Left ventricle myocardium superior (tissue), 1 donor: ENCODE measurements around the gene B3GNT5. TPM values are rescaled to one million over a fixed set of nuclear protein-coding genes. Genes with fewer than 3 reads are reported as not detected.

Experiments
- ATAC-seq: fragments of 200-7000 bp; cut with Tn5 transposase; one replicate; pipeline ENCODE4 v1.9.1; 2020; ENCODE audit warnings: mild to moderate bottlenecking, moderate library complexity
- DNase-seq: peaks from one replicate; pipeline ENCODE4 v3.0.0-alpha.2; 2020
- intact Hi-C: fragments of 100-400 bp; cut with micrococcal nuclease; formaldehyde crosslinking; loops from one replicate; pipeline ENCODE4 v1.11.0; 2022
- total RNA-seq: library from RNA; stranded (reverse); fragmentation: NEBNext Ultra II Directional; extraction: Animal tissue kit (Norgen Biotek cat#: 25700); gene quantifications from one replicate; pipeline ENCODE4 v1.2.1, GENCODE V29; 2021
- donor health status: DM: no; HTN: yes; CAD: no; lungs with severe emphysema.

B3GNT5 gene
- total RNA-seq, 1 donor from 2014 or later: 2.1 TPM

DNA sequence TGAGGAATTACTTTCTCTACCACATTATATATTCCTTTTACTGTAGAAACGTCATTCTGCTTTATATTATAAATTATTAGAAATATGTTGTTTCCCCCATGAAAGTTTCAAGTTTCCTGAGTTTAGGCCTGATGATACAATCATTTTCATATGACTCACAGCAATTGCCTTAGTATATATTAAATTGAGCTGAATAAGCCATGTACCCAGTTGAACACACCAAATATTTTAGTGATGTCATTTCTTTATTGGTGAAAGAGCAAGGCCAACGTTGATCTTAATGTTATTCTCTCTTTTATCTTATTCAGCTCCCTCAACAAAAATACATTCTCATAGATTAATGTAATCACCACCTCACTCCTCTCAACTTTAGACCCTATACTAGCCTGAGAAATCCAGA is 30.8 kb downstream of the B3GNT5 start:
- ATAC-seq (no peak), DNase-seq (no peak)
- intact Hi-C loops: no loop called here

DNA sequence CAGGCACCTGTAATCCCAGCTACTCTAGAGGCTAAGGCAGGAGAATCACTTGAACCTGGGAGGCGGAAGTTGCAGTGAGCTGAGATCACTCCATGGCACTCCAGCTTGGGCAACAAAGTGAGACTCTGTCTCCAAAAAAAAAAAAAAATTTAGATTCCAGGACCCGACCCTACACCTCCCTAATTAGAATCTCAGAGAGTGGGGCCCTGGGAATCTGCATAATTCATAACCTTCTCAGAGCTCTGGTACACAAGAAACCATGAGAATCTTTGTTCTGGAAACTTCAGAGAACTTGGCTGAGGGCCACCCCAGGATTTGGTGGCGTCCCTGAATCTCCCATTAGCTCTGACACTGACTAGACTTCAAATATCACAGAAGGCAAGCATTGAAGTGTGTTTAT is 31.5 kb downstream of the B3GNT5 start:
- intact Hi-C loops: no loop called here
- DNase-seq (no peak), ATAC-seq (no peak)

DNA sequence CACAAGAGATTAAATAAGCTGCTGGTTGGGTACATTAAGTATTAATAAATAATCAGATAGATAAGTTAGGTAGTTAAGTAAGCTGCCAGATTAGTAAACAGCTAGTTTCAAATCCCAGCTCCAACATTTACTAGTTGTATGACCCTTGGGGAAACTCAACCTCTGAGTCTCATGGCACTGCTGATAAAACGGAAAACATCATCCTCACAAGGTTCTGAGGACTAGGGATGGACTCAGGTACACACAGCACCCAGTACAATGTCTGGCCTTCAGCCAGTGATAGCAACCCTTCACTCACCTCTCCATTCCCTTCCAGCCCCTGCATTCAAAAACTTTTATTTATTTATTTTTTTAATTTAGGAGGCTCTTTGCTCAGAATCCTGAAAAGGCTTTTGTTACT is 32.3 kb downstream of the B3GNT5 start:
- intact Hi-C loops: no loop called here
- no peak for DNase-seq
- ATAC-seq: no peak

DNA sequence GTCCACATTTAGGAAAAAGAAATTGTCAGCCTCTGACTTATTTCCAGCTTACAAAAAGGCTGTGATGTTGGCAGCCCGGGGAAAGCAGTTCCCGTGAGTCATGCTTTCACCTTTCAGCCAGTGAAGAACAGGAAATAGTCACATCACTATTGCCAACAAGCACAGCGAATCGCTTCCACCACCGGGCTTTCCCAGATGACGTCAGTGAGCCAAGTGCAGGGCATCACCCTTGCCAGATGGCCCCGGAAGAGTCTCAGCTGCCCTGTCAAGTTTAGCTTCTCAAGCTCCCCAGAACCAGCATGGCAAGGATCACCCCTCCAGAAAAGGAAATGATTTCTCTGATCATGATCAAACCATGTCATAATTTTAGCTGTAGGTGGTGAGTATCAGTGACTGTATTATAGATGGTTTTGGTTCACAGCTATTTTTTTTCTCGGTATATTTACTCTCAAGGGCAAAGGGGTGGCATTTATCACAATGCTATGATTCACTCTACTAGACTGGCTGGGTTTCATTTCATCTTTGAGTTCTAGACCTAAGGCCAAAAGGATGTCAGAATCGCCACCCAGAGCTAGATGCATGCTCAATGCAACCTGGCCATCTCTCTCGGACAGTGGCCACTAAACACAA is 32.9 kb downstream of the B3GNT5 start:
- DNase-seq: peak; percentile 73
- peak; percentile 88 for ATAC-seq
- intact Hi-C loops: no loop called here

DNA sequence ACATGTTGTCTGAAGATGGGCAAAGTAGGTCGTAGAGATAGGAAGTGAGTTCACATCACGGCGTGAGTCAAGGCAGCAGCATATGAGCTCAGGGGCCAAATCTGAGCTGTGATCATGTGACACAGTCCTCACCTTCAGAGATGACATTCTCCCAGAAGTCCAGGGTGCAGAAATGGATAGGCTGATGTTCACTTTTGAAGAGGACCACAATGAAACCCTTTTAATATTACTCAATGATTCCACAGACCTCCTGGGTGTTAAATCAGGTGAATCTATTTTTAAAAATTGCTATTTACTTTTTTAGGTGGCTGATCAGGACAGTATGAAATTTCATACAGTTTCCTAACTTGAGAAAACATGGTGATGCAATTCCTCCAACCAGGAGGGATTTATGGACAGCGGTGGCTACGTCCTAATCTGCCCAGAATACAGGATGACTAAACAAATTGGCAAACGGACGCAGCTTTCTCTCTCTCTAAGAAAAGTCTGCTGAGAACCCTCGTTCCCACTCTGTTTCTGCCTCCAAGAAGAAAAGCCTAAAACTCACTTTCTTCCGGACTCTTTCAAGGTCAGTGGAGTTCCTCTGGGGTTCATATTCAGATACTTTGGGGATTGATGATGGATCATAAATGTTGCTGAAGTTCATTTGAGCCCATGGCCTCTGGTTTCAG is 34.4 kb downstream of the B3GNT5 start:
- ATAC-seq: peak; percentile 81
- intact Hi-C loops: no loop called here
- no peak for DNase-seq

DNA sequence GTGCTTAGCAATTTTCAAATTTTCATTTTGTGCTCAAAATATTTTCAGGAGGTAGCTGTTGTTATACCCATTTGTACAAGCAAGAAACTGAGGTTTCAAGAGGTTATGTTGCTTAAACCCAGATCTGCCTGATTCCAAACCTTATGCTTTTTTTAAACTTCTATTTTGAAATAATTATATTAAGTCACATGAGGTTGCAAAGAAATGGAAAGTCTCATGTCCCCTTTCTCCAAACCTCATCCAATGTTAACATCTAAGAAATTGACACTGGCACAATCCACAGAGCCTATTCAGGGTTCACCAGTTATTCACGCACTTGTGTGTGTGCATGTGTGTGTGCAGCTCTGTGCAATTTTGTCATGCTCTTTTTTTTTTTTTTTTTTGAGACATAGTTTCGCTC is 35.1 kb downstream of the B3GNT5 start:
- no peak for DNase-seq
- ATAC-seq: no peak
- intact Hi-C loops: no loop called here

DNA sequence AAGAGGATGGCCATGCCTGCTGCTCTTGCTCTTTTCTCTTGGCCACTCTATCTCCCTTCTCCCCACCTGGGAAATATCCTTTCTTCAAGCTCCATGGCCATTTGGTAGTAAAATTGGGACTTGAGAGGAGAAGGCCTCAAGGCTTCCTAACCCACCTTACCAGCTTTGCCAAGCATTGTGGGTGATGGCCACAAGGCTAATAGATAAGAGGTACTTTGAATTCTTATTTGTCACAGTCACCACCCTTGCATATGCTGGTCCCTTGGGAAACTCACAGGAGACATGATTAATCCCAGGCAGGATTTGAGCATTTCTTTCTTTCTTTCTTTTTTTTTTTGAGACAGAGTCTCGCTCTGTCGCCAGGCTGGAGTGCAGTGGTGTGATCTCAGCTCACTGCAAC is 37.2 kb downstream of the B3GNT5 start:
- ATAC-seq (no peak), DNase-seq (no peak)
- intact Hi-C loops: no loop called here

DNA sequence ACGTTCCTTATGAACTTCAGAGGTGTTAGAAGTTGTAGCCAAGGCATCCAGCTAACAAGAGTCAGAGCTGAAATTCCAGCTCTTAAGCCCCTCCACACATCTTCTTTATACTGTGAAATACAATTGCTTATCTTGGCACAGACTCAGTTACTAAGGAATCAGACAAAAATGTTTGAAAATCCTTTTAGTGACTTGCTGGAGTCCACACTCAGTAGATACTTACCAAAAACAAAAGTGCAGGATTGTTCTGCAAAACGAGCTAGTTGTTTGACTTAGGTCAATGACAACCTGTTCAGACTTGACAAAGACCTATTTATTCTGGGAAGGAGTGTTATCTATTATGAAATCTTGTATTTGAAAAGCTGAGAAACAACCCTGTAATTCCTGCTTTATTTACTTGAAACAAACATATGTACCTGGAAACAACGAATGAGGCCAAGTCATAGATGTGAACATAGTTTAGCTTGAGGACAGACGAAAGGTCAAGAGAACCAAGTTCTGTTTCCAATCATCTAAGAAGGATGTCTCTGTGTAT is 38.5 kb downstream of the B3GNT5 start:
- no peak for DNase-seq
- no peak for ATAC-seq
- intact Hi-C loops: no loop called here

DNA sequence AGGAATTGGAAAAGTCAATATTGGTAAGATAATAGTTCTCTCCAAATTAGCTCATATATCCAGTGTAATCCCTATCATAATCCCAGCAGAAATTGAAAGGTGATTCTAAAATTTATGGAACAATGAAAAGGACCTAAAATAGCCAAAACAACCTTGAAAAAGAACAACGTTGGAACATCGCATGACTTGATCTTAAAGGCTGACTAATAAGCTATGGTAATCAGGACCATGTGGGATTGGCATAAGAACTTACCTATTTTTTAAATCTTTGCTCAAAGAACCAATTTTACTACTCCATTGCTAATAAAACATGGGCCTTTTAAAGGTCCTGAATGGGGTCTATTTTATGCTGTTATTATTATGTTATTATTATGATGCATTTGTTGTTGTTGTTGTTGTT is 40.9 kb downstream of the B3GNT5 start:
- intact Hi-C loops: no loop called here
- DNase-seq: no peak
- no peak for ATAC-seq

DNA sequence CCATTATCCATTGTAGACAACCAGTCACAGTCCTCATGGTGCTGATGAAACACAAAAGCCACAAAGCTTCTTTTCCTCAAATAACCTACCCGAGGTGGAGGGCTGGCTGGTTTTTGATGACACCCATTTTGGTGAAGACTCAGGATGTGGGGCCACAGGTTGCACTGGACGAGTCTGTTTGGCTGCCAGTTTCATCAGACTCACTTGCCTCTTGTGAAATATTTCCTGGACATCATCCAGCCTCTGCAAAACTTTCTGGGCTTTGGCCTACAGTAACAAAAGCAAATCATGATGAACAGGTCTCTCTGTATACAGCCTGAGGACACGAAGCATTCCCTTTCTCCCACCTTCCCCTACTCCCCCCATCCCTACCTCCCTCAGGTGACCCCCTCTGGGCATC is 42.2 kb downstream of the B3GNT5 start:
- intact Hi-C loops: no loop called here
- ATAC-seq: peak; percentile 82
- DNase-seq: no peak

DNA sequence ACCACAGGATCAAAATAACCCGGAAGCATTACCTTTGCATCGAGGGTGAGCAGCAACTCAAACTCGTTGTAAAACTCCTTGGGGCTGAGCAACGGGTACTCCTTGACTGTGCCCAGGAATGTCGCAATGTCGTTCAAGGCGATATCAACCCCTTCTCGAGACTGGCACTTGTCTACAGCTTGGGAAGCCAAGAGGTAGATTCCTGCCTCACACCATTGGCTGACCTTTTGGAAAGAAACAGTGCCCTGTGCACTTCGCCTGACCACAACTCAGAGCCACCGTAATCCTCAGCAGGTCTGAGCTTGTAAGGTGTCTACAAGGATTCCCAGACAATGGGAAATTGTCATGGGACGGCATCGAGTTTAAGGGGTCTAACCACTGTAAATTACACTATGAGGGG is 43.9 kb downstream of the B3GNT5 start:
- DNase-seq: no peak
- no peak for ATAC-seq
- intact Hi-C loops: no loop called here

DNA sequence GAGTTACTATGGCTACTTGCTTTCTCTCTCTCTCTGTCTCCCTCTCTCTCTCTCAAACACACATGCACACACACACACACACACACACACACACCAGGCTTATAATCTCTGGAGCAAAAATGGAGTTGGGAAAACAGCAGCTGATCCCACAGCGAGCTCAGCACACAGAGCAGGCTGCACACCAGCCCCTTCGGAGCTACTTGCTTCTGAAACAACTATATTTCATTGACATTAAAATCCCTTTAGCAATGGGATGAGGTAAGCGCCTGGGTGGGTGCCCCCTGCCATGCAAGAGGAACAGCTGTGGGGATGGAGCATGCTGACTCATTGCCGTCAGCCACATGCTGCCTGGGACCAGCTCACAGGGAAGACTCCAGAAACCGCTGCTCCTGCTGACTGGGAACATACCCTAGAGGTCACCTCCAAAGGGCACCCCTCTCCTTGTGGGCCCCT is 45.7 kb downstream of the B3GNT5 start:
- intact Hi-C loops: no loop called here
- ATAC-seq (peak; percentile 72), DNase-seq (peak; percentile 64)

DNA sequence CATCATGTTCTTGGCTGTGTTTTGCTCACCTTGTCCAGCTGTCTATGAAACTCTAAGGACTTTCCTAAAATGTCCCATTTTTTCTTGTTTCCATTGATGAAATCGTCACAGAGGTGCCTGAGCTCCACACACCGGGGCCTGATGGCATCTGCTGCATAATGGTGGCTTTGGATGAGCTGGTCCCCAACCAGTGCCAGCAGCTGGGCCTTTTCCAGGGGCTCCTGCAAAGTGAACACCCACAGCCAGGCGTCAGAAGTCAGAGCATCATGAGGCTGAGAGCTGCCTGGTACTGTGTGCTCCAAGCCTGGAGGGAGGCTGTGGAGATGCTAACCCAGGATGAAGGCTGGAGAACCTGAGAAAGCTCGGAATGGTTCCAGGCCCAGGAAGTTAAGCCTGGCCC is 46.9 kb downstream of the B3GNT5 start:
- ATAC-seq (no peak), DNase-seq (no peak)
- intact Hi-C loops: no loop called here

DNA sequence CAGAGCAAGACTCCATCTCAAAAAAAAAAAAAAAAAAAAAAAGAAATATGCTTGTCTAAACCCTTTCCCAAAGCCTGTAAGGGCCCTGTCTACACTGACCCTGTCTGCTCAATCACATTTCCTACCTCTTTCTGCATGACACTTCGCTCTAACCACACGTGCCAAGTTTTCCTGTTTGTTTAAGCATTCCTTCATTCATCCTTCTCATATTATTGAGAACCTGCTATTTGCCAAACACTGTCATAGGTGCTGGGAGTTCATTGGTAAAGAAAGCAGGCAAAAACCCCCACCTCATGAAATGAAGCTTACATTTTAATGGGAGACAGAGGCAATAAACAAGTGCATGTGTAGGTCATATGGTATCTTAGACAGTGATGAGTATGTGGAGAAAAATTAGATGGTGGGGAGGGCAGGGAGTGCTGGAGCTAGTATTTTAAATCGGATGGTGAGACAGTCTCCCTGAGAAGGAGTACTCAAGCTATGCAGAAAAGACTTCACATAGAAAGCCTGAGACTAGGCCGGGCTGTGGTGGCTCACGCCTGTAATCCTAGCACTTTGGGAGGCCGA is 48.0 kb downstream of the B3GNT5 start:
- intact Hi-C loops: no loop called here
- no peak for DNase-seq
- ATAC-seq: no peak

DNA sequence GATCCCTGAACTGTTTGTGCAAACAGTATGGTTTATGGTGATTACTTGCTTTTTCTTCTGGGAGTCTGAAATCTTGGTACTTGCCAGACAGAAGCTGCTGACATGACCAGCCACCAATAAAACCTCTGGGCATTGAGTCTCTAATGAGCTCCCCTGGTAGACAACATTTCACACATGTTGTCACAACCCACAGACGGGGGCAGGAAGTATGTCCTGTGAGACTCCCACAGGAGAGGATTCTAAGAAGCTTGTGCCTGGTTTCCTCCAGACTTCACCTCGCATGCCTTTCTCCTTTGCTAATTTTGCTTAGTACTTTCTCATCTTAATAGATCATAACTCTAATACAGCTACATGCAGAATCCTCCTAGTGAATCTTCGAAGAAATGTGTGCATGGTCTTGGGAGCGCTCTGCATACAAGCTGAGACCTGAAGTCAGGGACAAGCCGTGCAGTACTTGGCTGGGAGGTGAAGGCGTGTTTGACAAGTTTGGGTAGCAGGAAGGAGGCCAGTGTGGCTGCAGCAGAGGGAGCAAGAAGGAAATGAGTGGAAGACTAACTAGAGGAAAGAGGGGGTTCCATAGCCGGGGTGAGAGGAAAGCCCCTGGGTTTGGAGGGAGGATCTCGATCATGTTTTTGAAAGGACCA is 49.0 kb downstream of the B3GNT5 start:
- ATAC-seq (no peak), DNase-seq (no peak)
- intact Hi-C loops: no loop called here

DNA sequence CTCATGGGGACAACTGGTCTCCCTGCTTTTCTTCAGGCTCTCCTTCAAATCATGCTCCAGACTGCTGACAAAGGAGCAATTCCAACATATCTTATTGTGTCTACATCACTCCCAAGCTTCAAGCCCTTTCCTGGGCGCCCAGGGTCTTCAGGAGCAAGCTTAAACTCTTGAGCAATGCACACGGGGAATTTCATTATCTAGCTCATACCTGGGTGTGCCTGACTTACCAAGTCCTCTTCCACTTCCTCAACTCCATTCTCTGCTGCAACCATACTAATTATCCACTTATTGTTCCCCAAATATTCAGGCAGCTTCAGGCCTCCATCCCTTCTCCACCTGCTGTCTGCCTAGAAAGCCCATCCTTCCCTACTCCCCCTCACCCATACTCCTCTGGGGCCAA is 50.6 kb downstream of the B3GNT5 start:
- no peak for ATAC-seq

DNA sequence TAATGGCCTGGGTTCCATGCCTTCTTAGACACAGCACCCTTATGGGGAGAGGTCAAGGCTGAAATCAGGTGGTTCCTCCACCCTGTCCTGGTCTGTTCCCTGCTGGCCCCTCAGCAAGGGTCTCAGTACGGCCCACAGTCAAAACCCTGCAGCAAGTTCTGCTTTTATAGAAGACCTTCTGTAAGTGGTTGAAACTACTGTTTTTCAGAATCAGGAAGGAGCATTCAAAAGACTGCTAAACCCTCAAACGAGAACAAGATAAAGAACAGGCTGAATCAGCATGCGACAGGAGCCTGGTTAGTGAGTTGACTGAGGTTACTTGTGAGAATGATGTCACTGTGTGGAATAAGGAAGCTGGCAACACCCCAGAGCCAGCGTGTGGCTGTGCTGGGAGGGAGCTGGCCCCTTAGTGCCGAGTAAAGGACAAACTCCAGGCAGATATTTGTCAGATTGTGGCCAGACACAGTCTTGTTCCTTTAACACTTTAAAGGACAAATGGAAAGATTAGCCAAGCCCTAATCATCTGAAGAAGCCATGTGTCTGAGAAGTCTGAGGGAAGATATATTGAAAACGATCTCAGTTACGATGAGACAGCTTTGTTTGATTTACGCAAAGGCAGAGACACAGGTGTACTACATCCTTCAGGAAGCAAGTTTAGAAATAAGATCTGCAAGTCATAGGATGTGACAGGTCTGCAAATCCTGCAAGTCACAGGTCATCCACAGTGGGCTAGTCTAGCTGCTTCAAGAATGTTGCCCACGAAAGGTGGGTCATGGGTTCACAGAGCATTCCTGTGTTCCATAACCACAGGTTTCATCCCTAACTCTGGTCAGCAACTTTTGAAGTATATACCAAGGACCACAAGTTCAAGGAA is 54.0 kb downstream of the B3GNT5 start:
- ATAC-seq (peak; percentile 85), DNase-seq (peak; percentile 83)
- intact Hi-C loops: no loop called here

More for the DNA sequence above, 50.6 kb downstream of the B3GNT5 start:
- no peak for DNase-seq
- intact Hi-C loops: no loop called here

DNA sequence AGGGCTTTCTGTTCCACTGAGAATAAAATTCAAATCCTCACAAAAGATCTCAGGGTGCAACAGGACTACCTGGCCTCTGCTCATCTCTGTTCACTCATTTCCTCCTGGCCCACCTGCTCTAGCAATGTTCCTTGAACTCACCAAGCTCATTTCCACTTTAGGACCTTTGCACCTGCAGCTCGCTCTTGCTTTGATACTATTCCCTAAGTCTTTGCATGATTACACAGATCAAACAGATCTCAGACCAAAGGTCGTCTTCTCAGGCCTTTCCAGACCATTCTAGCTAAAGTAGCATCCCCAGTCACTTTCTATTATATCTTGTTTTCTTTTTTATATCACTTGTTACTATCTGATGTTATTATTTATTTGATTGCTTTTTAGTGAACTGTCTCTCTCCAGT is 54.7 kb downstream of the B3GNT5 start:
- intact Hi-C loops: no loop called here
- no peak for DNase-seq
- no peak for ATAC-seq

DNA sequence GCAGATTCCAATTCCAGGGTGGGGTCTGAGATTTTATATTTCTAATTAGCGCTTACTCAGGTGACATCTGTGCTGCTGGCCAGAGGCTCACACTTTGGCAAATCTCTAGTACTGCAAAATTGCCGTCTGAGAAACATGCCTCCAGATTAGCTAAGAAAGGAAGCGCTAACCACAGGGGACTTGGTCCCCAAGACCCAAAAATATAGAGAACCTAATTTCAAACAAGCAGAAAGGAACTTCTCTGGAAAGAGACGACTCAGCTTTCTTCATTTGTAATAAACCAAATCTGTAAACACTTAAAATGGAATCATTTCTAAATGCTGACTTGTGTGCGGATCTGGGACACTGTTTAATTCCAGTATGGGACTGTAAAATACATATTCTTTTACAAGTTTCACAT is 55.7 kb downstream of the B3GNT5 start:
- intact Hi-C loops: no loop called here
- DNase-seq: no peak
- no peak for ATAC-seq
